HG03108 (cell line): Measurements from ENCODE around the gene PSTPIP2.
A peak's percentile ranks its signal among the peaks of the same experiment; 100 is the strongest.
"Not testable (repeated sequence)": the region's sequence is repeated elsewhere in the genome, so short reads cannot be mapped to it uniquely, and the experiment has no call there.

ENCODE experiments used
- ATAC-seq: cut with Tn5 transposase; IDR thresholded peaks from one replicate; pipeline ENCODE4 v1.9.1; 2021; ENCODE audit warnings: moderate library complexity; ENCODE audit not compliant: unreplicated experiment

PSTPIP2 gene

GRCh38 chr18:45991788-45992187, 80.3 kb downstream of the PSTPIP2 start:
- ATAC-seq = no peak

- ATAC-seq = no peak
These were observed 87.4 kb downstream of the PSTPIP2 start for GRCh38 chr18:45984546-45985235.

GRCh38 chr18:45981821-45982220, 90.2 kb downstream of the PSTPIP2 start:
- no peak for ATAC-seq

- ATAC-seq = no peak
These were observed 91.8 kb downstream of the PSTPIP2 start for GRCh38 chr18:45980229-45980628.

GRCh38 chr18:45978084-45978483, 94.0 kb downstream of the PSTPIP2 start:
- ATAC-seq = no peak

GRCh38 chr18:45976974-45977373, 95.1 kb downstream of the PSTPIP2 start:
- ATAC-seq = no peak

GRCh38 chr18:45976566-45976965, 95.5 kb downstream of the PSTPIP2 start:
- ATAC-seq = no peak

- ATAC-seq = no peak
These were observed 97.9 kb downstream of the PSTPIP2 start for GRCh38 chr18:45974088-45974536.

- peak; percentile 96 for ATAC-seq
These were observed 104.9 kb downstream of the PSTPIP2 start, which contains the start of gene EPG5 for GRCh38 chr18:45967007-45967706. Gene EPG5, minus strand, starts transcription at chr18:45967329. Its CDS starts 90 bp downstream, at chr18:45967239.

GRCh38 chr18:45964913-45965312, 107.1 kb downstream of the PSTPIP2 start:
- not testable (repeated sequence) for ATAC-seq

GRCh38 chr18:45962866-45963265, 109.2 kb downstream of the PSTPIP2 start:
- ATAC-seq = no peak

- ATAC-seq = no peak
These were observed 109.6 kb downstream of the PSTPIP2 start for GRCh38 chr18:45962461-45962860.

- ATAC-seq = not testable (repeated sequence)
These were observed 112.6 kb downstream of the PSTPIP2 start for GRCh38 chr18:45959484-45959883.

GRCh38 chr18:45958730-45959129, 113.3 kb downstream of the PSTPIP2 start:
- no peak for ATAC-seq

GRCh38 chr18:45958027-45958426, 114.0 kb downstream of the PSTPIP2 start:
- no peak for ATAC-seq

GRCh38 chr18:45957100-45957499, 115.0 kb downstream of the PSTPIP2 start:
- ATAC-seq = no peak

GRCh38 chr18:45954070-45954934, 117.8 kb downstream of the PSTPIP2 start:
- ATAC-seq = no peak

GRCh38 chr18:45951016-45951714, 120.9 kb downstream of the PSTPIP2 start:
- ATAC-seq = no peak

GRCh38 chr18:45945669-45946068, 126.4 kb downstream of the PSTPIP2 start:
- ATAC-seq = no peak

GRCh38 chr18:45940724-45941123, 131.3 kb downstream of the PSTPIP2 start:
- ATAC-seq = no peak

GRCh38 chr18:45939236-45939635, 132.8 kb downstream of the PSTPIP2 start:
- no peak for ATAC-seq
